NCI-H1436 treated with DMSO at 0.1 percent for 48 hours (cell line): ENCODE measurements around the gene ALKBH3.

Experiments used
- DNase-seq: peaks from one replicate; lab custom pipeline; 2025; lab: John Stamatoyannopoulos, UW

ALKBH3 gene

GRCh38 chr11:43962383-43963278 lies 82.0 kb downstream of the ALKBH3 start:
- no peak for DNase-seq

GRCh38 chr11:43963279-43963620 lies 82.6 kb downstream of the ALKBH3 start:
- DNase-seq: no peak

- no peak for DNase-seq
Observed at GRCh38 chr11:43967661-43968060, 87.0 kb downstream of the ALKBH3 start.

GRCh38 chr11:43968719-43969118 lies 88.1 kb downstream of the ALKBH3 start:
- no peak for DNase-seq

GRCh38 chr11:43969543-43969942 lies 88.9 kb downstream of the ALKBH3 start:
- DNase-seq: no peak
